Stimulated activated CD8-positive, alpha-beta memory T cell treated with anti-CD3 and anti-CD28 coated beads, Interleukin-4, amount 100 ng/mL, for 1 hour (primary cell): Measurements from ENCODE around the gene DUSP8.
"Not testable (repeated sequence)": the region's sequence is repeated elsewhere in the genome, so short reads cannot be mapped to it uniquely, and the experiment has no call there.

Experiments
- DNase-seq, 2 donors: peaks; one replicate each; pipeline ENCODE4 v3.0.0-alpha.2; 2020; ENCODE audit warnings: low read depth in 2 of 2, low spot score in 1 of 2

Gene DUSP8

DNA sequence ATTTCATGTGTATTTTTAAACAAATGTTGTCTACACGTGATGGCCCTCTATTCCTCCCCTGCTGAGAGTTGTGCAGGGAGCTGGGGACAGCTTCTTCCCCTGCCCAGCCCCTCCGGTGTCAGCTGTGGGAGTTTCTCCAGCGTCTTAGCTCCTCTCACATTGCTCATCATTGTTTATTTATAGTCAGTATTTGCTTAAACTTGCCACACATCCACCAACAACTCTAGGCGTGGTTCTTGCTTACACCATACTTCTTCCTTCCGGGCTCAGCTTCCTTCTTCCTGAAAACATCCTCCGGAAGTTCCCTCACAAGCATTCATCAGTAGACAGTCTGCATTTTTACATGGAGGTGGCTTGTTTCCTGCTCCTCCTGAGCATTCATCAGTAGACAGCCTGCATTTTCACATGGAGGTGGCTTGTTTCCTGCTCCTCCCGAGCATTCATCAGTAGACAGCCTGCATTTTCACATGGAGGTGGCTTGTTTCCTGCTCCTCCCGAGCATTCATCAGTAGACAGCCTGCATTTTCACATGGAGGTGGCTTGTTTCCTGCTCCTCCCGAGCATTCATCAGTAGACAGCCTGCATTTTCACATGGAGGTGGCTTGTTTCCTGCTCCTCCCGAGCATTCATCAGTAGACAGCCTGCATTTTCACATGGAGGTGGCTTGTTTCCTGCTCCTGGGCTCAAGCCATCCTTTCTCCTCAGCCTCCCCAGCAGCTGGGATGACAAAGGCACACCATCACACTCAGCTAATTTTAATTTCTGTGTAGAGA, 17.3 kb upstream of the DUSP8 start:
- DNase-seq = not testable (repeated sequence)

DNA sequence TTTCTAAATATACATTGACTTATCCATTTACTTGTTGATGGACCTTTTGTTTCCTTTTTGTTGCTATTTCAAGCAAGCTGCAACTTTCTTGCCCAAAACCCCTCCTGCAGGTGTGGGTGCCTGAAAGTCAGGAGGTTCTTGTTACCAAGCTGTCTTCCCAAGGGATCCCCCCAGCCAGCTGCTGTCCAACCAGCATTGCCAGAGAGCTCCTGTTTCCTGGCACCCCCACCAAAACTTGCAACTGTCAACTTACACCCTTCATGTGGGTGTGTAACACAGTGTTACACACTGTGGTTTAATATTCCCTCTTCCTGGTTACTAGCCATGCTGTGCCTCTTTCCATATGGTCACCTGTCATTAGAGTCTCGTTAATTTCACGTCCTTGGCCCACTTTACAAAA, 14.6 kb upstream of the DUSP8 start:
- no peak for DNase-seq

DNA sequence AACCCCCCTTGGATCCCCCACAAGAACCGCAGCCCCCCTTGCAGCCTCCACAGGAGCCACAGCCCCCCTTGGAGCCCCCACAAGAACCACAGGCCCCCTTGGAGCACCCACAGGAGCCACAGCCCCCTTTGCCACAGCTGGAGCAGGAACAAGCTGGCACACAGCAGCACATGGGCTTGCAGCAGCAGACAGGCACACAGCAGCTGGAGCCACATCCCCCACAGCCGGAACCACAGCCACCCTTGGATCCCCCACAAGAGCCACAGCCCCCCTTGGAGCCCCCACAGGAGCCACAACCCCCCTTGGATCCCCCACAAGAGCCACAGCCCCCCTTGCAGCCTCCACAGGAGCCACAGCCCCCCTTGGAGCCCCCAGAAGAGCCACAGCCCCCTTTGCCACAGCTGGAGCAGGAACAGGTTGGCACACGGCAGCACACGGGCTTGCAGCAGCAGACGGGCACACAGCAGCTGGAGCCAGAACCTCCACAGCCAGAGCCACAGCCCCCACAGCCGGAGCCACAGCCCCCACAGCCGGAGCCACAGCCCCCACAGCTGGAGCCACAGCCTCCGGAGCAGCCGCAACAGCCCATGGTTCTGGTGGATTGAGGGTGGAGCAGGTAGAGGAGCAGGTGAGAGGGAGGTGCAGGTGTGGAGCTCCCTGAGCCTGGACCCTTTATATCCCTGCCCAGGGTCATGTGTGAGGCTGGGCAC, 12.7 kb upstream of the DUSP8 start, which contains the start of gene KRTAP5-1:
KRTAP5-1 (minus strand) TSS at position 623 of the 710 bp plus-strand sequence; CDS start at position 589, 34 bp downstream.
- not testable (repeated sequence) for DNase-seq

DNA sequence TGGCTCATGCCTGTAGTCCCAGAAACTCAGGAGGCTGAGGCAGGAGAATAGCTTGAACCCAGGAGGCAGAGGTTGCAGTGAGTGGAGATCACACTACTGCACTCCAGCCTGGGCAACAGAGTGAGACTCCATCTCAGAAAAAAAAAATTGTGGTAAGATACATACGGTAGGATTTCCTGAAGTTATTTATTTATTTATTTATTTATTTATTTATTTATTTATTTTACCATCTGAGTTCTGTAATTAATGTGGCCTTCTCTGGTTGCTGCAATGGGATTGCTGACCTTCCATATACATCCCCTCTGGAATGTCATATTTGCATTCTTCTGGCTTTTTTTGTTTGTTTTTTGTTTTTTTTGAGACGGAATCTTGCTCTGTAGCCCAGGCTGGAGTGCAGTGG, 10.8 kb upstream of the DUSP8 start:
- not testable (repeated sequence) for DNase-seq

DNA sequence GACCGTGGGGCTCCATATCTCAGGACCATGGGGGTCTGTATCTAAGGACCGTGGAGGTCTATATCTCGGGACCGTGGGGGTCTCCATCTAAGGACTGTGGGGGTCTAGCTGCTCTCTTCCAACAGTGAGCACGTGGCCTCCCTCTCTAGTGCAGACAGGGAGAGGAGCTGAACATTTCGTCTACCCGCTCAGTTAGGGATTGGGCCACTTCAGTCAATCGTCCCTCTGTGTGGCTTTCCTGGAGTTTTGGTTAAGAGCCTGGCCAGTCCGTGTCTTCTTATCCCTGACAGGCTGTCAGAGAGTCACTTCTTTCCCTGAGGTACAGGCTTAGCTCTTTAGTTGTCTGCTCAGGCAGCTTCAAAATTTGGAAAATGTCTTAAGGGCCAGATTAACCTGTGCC, 9.9 kb upstream of the DUSP8 start:
- no peak for DNase-seq

DNA sequence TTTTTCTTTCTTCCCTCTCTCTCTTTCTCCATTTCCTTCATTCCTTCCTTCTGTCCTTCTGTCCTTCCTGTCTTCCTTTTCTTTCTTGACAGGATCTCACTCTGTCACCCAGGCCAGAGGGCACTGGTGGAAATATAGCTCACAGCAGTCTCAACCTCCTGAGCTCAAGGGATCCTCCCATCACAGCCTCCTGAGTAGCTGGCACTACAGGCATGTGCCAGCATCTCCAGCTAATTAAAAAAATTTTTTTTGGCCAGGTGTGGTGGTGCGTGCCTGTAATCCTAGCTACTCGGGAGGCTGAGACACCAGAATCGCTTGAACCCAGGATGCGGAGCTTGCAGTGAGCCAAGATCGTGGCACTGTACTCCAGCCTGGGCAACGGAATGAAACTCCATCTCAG, 4.8 kb upstream of the DUSP8 start:
- no peak for DNase-seq

DNA sequence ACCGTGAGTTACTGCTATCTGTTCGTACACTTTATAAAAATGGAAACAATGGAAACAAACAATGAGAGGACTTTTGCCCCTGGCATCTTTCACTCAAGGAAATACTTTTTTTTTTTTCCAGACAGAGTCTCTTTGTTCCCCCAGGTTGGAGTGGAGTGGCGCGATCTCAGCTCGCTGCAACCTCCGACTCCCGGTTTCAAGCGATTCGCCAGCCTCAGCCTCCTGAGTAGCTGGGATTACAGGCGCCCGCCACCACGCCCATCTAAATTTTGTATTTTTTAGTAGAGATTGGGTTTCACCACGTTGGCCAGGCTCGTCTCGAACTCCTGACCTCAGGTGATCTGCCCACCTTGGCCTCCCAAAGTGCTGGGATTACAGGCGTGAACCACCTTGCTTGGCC, 3.7 kb upstream of the DUSP8 start:
- DNase-seq = not testable (repeated sequence)

DNA sequence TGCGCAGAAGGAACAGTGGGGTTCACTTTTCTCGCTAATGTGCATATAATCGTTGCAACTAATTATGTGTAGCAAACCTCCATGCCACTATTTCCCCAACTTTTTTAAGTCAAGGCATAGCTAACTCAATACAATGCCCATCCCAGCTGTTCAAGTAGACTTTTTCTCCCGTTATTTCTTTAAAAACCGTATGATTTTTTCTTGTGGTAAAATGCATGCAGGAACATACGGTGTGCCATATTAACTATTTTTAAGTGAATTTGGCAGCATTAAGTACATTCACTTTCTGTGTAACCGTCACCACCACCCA, 2.8 kb upstream of the DUSP8 start:
- no peak for DNase-seq

DNA sequence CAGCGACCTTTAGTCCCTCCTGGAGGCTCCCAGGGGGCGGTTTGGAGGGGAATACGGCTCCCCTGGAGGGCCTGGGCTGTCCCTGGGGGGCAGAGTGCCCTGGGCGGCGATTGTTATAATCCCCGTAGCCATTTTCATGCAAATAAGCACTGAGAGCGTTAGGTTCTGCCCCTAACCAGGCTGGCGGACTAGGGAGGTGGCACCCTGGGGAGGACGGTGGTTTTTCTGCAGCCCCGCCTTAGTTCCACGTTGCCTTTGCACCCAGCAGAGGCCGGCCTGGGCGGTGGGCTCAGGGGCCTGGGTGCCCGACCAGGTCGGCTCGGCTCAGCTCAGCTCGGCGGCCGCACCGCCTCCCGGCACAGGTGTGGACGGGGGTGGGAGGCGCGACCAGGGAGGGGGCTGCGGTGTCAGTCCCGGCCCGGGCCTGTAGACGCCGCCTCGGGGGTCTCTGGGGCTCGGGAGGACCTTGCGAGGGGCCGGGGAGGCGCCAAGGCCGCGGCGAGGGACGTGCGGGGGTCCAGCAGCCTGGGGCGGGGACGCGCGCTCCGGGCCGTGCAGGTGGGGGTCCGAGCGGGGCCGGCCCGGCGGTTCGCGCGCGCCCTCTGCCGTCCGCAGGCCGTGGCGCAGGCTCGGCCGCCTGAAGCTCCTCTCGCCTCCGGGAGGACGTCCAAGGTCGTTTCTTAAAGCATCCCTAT, 2.3 kb upstream of the DUSP8 start:
- DNase-seq = no peak

DNA sequence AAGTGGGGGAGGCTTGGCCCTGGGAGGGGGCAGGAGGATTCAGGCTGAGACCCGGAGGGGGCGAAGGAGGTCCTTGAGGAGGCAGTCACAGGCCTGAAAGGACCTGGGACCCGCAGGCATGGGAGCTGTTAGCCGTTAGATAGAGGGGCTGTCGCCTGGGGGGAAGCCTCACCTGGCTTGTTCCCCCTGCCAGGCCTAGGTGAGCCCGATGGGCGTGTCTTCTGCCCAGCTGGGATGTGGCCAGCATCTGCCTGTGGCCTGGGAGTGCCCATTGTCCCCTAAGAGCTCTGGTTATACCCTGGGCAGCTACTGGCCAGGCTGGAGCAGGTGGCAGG, 1.8 kb upstream of the DUSP8 start:
- DNase-seq = no peak

DNA sequence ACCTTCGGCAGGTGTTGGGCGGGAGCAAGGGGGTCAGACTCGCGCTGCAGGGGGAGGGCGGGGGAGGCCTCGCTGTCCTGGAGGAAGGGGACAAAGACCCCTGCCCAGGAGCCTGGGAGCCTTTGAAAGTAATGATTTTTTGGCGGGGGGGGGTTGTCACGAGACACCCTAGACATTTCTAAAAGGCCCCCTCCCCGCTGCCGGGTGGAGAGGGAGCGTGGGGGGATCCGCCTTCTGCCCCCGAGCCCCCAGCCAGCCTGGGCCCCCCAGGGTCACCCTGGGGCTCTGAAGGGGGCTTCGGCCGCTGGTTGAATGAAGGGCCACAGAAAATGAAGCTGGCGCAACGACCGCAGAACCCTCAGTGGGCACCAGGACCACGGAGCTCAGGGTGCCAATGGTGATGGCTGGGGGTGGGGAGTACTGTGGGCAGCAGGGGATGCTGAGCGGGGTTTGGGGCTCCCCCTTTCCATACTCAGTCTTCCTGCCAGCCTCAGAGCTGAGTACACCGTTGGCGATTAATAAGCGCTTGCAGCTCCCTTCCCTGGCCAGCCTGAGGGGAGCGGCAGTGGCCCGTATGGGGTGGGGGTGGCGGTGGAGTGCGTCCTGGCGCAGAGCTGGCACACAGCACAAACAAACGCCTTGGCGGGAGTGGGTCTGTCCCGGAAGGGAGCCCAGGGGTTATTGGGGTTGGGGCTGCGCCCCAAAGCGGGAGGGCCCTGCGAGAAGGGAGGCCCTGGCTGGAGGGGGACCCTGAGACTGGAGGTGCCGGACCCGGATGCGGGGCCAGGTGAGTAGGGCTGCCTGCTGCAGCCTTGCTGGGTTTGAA, 1.2 kb upstream of the DUSP8 start:
- no peak for DNase-seq

DNA sequence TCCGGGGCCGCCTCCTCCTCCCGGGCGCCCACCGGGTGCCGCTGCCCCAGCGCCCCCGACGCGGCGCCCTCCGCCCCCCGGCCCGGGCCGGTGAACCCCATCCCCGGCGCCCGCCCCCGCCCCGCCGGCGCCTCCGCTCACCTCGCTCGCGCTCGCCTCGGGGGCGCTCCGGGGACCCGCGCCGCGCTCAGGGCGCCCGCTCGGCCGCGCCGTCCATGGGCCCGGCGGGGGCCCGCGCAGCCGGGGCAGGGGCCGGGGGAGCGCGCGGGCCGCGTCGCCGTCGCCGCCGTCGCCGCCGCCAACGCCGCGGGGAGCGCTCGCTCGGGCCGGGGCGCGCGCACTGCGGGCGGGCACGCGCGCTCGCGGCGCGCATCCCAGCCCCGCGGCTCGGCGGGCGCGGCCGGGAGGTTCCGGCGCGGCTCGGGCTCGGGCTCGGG, 293 bp downstream of the DUSP8 start:
- no peak for DNase-seq

DNA sequence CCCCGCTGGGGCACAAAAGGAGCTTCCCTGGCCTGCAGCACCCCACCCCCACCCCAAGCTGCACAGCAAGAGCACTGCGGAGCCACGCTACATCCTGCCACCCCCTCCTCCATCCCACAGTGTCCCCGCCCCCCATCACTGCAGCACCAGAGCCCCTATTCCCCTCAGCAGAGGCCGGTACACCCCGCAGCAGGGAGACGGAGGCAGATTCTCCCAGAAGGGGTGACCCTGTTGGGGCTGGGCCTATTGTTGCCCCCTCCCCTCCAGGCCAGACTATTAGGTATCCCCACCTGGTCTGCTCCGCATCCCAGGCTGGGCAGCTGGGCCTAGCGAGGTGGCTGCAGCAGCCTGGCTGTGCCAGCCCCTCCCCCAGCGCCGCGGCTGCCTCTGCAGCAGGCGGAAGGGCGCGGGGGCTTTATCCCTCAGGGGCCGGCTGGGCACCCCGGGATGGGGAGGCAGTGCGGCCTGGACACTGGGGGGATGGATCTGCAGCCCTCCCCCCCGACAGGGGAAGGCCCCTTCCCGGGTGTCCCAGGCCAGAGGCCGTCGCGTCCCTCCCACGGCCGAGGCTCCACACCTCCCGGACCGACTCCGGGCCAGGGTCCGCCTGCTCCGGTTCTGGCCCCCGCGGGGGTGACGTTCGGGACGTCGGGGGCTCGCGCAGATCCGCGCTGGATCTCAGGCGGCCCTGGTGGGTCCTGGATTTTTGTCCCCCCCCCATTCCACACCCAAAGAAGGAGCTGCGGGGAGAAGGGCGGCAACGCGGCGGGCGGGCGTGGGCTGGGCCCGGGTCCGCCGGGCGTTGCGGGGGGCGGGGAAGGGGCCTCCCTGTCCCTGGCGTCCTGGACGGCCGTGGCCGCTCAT, 943 bp downstream of the DUSP8 start:
- DNase-seq = no peak

DNA sequence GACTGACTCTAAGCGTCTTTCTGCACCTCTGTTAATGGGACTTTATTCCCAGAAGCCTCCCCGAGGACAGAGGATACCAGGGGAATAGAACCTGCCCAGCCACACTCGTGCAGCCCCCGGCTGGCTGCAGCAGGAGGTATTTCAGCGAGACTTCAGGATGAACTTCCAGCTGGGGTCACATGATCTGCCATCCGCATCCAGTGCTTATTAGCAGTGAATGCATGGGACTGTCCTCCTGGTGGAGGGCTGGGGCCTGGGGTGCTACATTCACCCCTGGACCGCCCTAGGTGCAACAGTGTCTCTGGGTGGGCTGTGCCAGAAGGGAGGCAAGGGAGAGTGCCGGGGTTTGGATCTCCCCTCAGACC, 1.6 kb downstream of the DUSP8 start:
- no peak for DNase-seq

DNA sequence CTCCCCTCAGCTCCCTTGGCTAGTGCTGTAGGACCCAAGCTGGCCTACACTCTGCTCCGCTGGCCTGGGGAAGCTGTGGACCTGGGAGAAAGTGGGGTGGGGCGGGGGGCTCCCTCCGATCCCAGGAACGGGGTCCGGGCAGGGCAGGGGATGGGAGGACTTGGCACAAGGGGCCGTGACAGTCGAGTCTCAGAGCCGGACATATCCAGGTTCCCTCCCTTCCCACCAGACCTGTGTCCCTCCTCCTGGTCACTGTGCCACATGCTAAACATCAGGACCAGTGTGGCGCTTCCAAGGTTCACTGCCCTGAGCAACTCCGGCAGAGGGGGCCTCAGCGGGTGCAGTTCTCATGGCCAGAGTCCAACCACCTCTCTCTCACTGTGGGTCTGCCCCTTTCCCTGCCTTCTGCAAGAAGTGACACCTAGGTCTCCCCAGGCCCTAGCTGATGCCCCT, 2.0 kb downstream of the DUSP8 start:
- DNase-seq = no peak

DNA sequence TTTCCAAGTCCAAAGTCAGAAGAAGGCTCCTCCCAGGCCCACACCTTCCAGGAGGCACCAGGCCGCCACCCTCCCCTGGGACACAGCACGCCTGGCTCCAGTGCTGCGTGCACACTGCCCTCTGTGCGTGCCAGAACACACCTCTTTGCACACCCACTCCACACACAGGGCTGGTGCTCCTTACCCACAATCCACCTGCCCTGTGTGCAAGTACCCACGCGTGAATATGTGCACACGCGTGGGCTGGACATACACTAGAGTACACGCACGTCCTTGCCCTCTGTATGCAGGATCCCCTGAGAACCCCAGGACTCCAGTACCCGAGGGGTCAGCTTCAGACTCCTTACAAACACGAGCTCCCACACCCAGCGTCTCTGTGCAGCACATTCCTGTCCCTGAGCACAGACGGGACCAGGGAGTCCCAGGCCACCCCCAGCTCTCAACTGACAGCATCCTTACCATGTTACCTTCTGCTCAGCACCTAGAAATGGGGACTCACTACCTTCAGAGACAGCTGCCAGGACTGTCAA, 2.8 kb downstream of the DUSP8 start:
- DNase-seq = no peak

DNA sequence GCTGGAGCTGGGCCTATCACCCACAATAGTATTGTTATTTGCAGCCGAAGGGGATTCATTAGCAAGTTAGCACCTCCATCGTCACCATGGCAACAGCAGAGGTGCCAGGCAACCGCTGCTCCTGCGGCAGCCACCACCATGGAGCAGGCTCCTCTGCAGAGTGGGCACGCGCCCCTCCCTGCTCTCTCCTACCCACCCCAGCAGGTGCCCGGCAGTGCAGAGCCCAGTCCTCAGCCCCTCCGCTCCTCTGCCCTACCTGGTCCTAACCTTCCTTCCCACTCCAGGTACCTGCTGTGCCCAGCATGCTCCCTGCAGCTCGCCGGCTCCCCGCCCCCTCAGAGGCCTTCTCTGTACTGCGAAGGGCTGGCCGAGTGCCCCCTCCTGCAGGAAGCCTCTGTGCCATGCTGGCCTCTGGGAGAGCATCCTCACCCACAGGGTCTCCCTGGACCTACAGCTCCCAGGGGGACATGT, 3.6 kb downstream of the DUSP8 start:
- DNase-seq = peak in 1 of 2 donors; percentile 27

DNA sequence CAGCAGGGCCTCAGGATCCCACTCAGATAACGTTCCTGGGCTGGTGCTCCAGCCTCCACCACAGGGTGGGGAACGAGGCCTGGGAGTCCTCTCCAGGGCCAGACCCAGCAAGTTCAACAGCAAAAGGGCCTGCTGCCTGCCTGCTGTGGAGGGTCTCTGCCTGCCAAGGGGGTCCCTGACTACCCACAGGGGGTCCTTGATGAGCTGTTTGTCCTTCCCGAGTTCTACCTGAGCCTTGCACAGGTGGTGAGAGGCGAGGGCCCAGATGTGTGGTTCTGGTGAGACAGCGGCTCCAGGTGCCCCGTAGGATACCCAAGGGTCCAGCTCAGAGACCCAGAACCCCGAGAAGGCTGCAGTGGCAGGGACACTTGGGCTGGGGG, 4.4 kb downstream of the DUSP8 start:
- no peak for DNase-seq

DNA sequence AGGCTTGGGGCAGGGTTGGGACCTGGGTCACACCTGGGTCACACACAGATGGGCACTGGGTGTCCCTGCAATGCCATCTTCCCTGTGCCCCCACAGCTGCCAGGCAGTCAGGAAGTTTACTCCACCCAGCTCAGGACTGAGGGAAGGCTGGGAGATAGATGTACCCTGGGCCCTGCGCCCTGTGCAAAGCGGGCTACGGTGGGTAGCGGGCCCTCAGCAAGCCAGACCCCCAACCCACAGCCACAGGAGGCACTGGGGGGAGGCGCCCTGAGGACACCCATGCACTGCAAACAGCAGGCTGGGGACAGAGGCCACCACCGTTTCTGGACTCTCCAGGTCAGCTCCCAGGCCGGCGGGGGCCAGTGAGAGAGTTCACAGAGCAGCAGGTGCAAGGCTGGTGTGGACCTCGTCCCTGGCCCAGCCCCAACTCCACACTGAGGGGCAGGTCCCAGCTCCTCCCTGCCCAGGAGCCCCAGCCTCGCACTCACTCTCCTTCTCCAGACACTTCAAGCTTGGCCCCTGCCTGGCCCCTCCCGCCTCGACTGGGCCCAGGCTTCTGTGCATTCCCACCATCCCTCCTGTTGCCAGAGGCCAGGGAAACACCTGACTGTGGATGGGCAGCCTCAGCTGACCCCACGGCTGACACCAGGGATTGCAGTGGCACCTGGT, 4.9 kb downstream of the DUSP8 start:
- no peak for DNase-seq
